ENCODE results near the gene NDUFAF8.
A peak's percentile ranks its signal among the peaks of the same experiment; 100 is the strongest.

Gene NDUFAF8

GRCh38 chr17:81191646-81192045 lies 47.5 kb upstream of the NDUFAF8 start (continued):
- TF ChIP-seq ZNF214 (tag by site-specific recombination; IDR thresholded peaks at IDR 0.05; ENCODE audit: borderline replicate concordance) (no peak), MEIS1 (CRISPR knock-in tag; IDR thresholded peaks at IDR 0.05; ENCODE audit: borderline replicate concordance) (no peak), ZNF600 (tag by site-specific recombination; IDR thresholded peaks at IDR 0.05) (no peak), AEBP2 (tag by site-specific recombination; IDR thresholded peaks at IDR 0.05; ENCODE audit: borderline replicate concordance) (no peak), ZNF610 (tag by site-specific recombination; IDR thresholded peaks at IDR 0.05; ENCODE audit: borderline replicate concordance) (no peak)

DNA sequence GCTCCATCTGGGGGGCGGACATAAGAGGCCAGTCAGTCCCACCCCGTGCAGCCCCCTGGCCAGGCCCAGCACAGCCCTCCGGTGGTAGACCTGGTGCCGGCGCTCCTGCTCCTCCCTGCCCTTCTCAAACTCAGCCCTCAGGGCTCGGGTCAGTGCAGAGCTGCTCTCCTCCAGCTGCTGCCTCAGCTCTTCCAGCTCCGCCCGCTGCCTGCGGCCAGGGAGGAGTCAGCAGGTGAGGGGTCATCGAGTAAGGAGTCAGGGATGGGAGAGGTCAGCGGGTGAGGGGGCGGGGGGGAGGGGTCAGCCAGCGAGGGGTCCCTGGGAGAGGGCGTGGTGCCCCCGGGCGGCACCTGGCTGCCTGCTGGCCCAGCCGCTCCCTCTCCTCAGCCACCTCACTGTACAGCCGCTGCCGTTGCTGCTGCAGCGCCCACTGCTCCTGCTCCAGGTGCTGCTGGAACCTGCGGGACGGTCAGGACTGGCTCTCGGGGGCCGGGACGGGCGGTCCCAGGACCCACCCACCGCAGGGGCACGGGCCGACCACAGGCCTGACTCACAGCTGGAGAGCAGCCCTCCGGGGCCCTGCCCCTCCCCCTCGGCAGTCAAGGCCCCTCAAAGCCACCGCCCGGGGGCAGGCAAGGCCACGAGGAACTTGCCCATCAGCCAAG lies 46.6 kb upstream of the NDUFAF8 start:
- no peak overlapping the region for H3K4me3 ChIP-seq (ENCODE audit: low read depth, low read length)
- POLR2A ChIA-PET: no interaction called here

DNA sequence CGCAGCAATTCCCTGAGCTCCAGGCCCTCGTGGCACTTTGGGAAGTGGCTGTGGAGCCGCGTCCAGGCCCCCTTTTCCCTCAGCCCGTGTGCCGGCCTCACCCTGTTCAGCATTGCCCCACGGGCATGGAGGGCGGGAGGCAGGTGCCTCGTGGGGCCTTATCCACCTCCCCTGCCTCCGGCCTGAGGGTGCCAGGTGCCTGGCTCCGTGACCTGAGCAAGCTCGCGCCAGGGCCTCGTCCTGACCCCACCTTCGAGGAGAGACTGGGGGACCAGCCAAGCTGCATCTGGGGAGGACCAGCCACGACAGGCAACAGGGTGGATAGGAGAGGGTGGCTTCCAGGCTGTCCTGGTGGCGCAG lies 46.1 kb upstream of the NDUFAF8 start:
- Histone ChIP-seq H3K4me3 (ENCODE audit: low read depth, low read length) (no peak overlapping the region), H3K4me1 (ENCODE audit: control insufficient read depth, insufficient read depth, low read length) (no peaks in the 10 kb centered on the region), H3K9me3 (ENCODE audit: control insufficient read depth, insufficient read depth, low read depth, low read length) (no peaks in the 10 kb centered on the region), H3K27ac (ENCODE audit: extremely low read depth, low read depth, low read length) (no peak overlapping the region), H3K36me3 (ENCODE audit: control insufficient read depth in 2 of 2, insufficient read depth in 1 of 2, low read length in 2 of 2) (peaks cover 0 to 89% of the 10 kb centered on the region in 2 experiments; a peak in 1 of 3 replicates)
- ChIA-PET CTCF (interaction anchor here (0.6 to 1.2 kb wide), 3 partner anchors 20 to 292 kb away, joined by 3 to 5 read pairs (median 3); no protein-coding TSS in a partner anchor), POLR2A (no interaction called here)
- TF ChIP-seq ZNF394 (tag by site-specific recombination; IDR thresholded peaks at IDR 0.05; ENCODE audit: borderline replicate concordance) (no peak), KLF8 (tag by site-specific recombination; IDR thresholded peaks at IDR 0.05) (0 out of 2 replicates have a peak, but pooled peaks have one; percentile 4), GLIS2 (tag by site-specific recombination; IDR thresholded peaks at IDR 0.05) (0 out of 2 replicates have a peak, but pooled peaks have one; percentile 20)

More for the DNA sequence above, 46.6 kb upstream of the NDUFAF8 start:
- peaks cover 0 to 84% of the 10 kb centered on the region in 2 experiments; a peak in 1 of 3 replicates for H3K36me3 ChIP-seq (ENCODE audit: control insufficient read depth in 2 of 2, insufficient read depth in 1 of 2, low read length in 2 of 2)
- TF ChIP-seq ZNF112 (tag by site-specific recombination; IDR thresholded peaks at IDR 0.05) (no peak), KLF8 (tag by site-specific recombination; IDR thresholded peaks at IDR 0.05) (peak; percentile 11; the same call in 1 of the 2 replicates), ZNF626 (tag by site-specific recombination; IDR thresholded peaks at IDR 0.05) (no peak), ZNF433 (tag by site-specific recombination; IDR thresholded peaks at IDR 0.05; ENCODE audit: low read depth) (no peak), ZNF473 (tag by site-specific recombination; IDR thresholded peaks at IDR 0.05) (no peak)
- TF ChIP-seq, protein P1, sequence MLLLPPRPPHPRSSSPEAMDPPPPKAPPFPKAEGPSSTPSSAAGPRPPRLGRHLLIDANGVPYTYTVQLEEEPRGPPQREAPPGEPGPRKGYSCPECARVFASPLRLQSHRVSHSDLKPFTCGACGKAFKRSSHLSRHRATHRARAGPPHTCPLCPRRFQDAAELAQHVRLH (tag by site-specific recombination; IDR thresholded peaks at IDR 0.05): no peak
- H3K4me1 ChIP-seq (ENCODE audit: control insufficient read depth, insufficient read depth, low read length): no peaks in the 10 kb centered on the region
- no peaks in the 10 kb centered on the region for H3K9me3 ChIP-seq (ENCODE audit: control insufficient read depth, insufficient read depth, low read depth, low read length)
- CTCF ChIA-PET: interaction anchor here (0.6 to 2.0 kb wide), 3 partner anchors 50 to 293 kb away, joined by 3 to 10 read pairs (median 3); no protein-coding TSS in a partner anchor
- no peak overlapping the region for H3K27ac ChIP-seq (ENCODE audit: extremely low read depth, low read depth, low read length)

GRCh38 chr17:81193470-81194224 lies 45.5 kb upstream of the NDUFAF8 start:
- CTCF ChIA-PET: interaction anchor here (1.2 kb wide), 1 partner anchor 21 kb away, joined by 5 read pairs; no protein-coding TSS in a partner anchor
- POLR2A ChIA-PET: no interaction called here

More at GRCh38 chr17:81193470-81194224, 45.5 kb upstream of the NDUFAF8 start:
- H3K4me3 ChIP-seq (ENCODE audit: low read depth, low read length): no peak overlapping the region
- peaks cover 0 to 90% of the 10 kb centered on the region in 2 experiments; a peak in 1 of 3 replicates for H3K36me3 ChIP-seq (ENCODE audit: control insufficient read depth in 2 of 2, insufficient read depth in 1 of 2, low read length in 2 of 2)
- H3K9me3 ChIP-seq (ENCODE audit: control insufficient read depth, insufficient read depth, low read depth, low read length): no peaks in the 10 kb centered on the region
- TF ChIP-seq ZNF747 (tag by site-specific recombination; IDR thresholded peaks at IDR 0.05) (no peak), ZNF292 (tag by site-specific recombination; IDR thresholded peaks at IDR 0.05; ENCODE audit: borderline replicate concordance, low read depth) (no peak), ZNF211 (tag by site-specific recombination; IDR thresholded peaks at IDR 0.05; ENCODE audit: low read depth) (no peak), PRDM1 (tag by site-specific recombination; IDR thresholded peaks at IDR 0.05) (no peak), ZBTB17 (tag by site-specific recombination; IDR thresholded peaks at IDR 0.05) (no peak), ZNF623 (tag by site-specific recombination; IDR thresholded peaks at IDR 0.05) (no peak), SP7 (tag by site-specific recombination; IDR thresholded peaks at IDR 0.05) (no peak), ZNF426 (tag by site-specific recombination; IDR thresholded peaks at IDR 0.05) (no peak), ZNF121 (tag by site-specific recombination; IDR thresholded peaks at IDR 0.05) (no peak), ZNF394 (tag by site-specific recombination; IDR thresholded peaks at IDR 0.05; ENCODE audit: borderline replicate concordance) (no peak), IKZF3 (tag by site-specific recombination; IDR thresholded peaks at IDR 0.05) (no peak), ZNF600 (tag by site-specific recombination; IDR thresholded peaks at IDR 0.05) (no peak), SP3 (tag by site-specific recombination; IDR thresholded peaks at IDR 0.05) (no peak), BCL11A (tag by site-specific recombination; IDR thresholded peaks at IDR 0.05; ENCODE audit: low read depth) (no peak)
- no peak overlapping the region for H3K27ac ChIP-seq (ENCODE audit: extremely low read depth, low read depth, low read length)
- no peaks in the 10 kb centered on the region for H3K4me1 ChIP-seq (ENCODE audit: control insufficient read depth, insufficient read depth, low read length)

All from HEK293 (cell line).